Spleen (tissue), 11 donors: ENCODE data around the gene DUOX2. TPM values are rescaled to one million over a fixed set of nuclear protein-coding genes. Genes with fewer than 3 reads are reported as not detected.
A peak's percentile ranks its signal among the peaks of the same experiment; 100 is the strongest.

Source experiments
- DNase-seq: peaks from one replicate; pipeline ENCODE4 v3.0.0-alpha.2; 2020
- H3K27ac ChIP-seq, 8 donors: fragments of 200-600 bp; sonication (generic) in 7 of 8; 1 replicate in 4 of 8; 2 replicates in 4 of 8; pipeline versions ENCODE4 v1.5.0 to v1.8.0; 2016 to 2021; ENCODE audit warnings: inconsistent platforms in 4 of 8, mild to moderate bottlenecking in 4 of 8, moderate library complexity in 1 of 8
- H3K27me3 ChIP-seq, 7 donors: fragments of 200-600 bp; sonication (generic) in 6 of 7; replicated peaks in 1 of 7; 1 replicate in 4 of 7; 2 replicates in 3 of 7; pipeline versions ENCODE4 v1.5.0 to v1.8.0; 2016 to 2021; ENCODE audit warnings: inconsistent platforms in 3 of 7, mild to moderate bottlenecking in 1 of 7
- H3K36me3 ChIP-seq, 6 donors: fragments of 200-600 bp; sonication (generic) in 5 of 6; 1 replicate in 4 of 6; 2 replicates in 2 of 6; pipeline versions ENCODE4 v1.5.0 to v1.8.0; 2016 to 2021; ENCODE audit warnings: inconsistent platforms in 2 of 6
- H3K4me1 ChIP-seq, 6 donors: fragments of 200-600 bp; sonication (generic) in 5 of 6; 1 replicate in 3 of 6; 2 replicates in 3 of 6; pipeline versions ENCODE4 v1.5.0 to v1.8.0; 2016 to 2021; ENCODE audit warnings: inconsistent platforms in 3 of 6
- H3K4me3 ChIP-seq, 8 donors: fragments of 200-600 bp; sonication (generic) in 7 of 8; 1 replicate in 4 of 8; 2 replicates in 4 of 8; pipeline versions ENCODE4 v1.5.0 to v1.8.0; 2016 to 2021; ENCODE audit warnings: inconsistent platforms in 4 of 8, mild to moderate bottlenecking in 4 of 8, moderate library complexity in 2 of 8
- H3K9me3 ChIP-seq, 8 donors: fragments of 200-600 bp; sonication (generic) in 7 of 8; 1 replicate in 4 of 8; 2 replicates in 4 of 8; pipeline versions ENCODE4 v1.5.0 to v1.8.0; 2016 to 2021; ENCODE audit warnings: inconsistent platforms in 4 of 8
- POLR2A ChIP-seq, 3 donors: fragments of 450-650 bp; IDR thresholded peaks; one replicate each; pipeline ENCODE4 v1.5.1; 2017; ENCODE audit warnings: antibody characterized with exemption in 3 of 3, mild to moderate bottlenecking in 1 of 3
- POLR2AphosphoS5 ChIP-seq, 3 donors: sonication (generic); formaldehyde crosslinking; IDR thresholded peaks; one replicate each; pipeline ENCODE4 v1.5.1; 2017; ENCODE audit warnings: antibody characterized with exemption in 3 of 3
- WGBS, 5 donors: extraction: QIAGEN DNeasy Blood & Tissue Kit in 3 of 5; methylation state at CpG; one replicate each; pipeline versions ENCODE4 v1.1.5 to v1.1.7; 2013 to 2018; 5-methylcytosine and 5-hydroxymethylcytosine counted together
- intact Hi-C: fragments of 100-400 bp; cut with DNase I; formaldehyde crosslinking; loops from one replicate; pipeline ENCODE4 v1.15.0; 2023; ENCODE audit warnings: low total_unique reads
- polyA plus RNA-seq, 3 donors: library from polyadenylated mRNA; stranded (reverse); fragments of 200-250 nt; gene quantifications; one replicate each; pipeline ENCODE4 v1.2.1, GENCODE V29; 2013
- total RNA-seq, 7 donors: library from RNA; depleted of rRNA in 3 of 7; stranded (reverse); fragments of >200 nt in 3 of 7; fragmentation: NEBNext Ultra II Directional in 4 of 7; extraction: Animal tissue kit (Norgen Biotek cat#: 25700) in 4 of 7; gene quantifications; one replicate each; pipeline versions ENCODE4 v1.1.0 to v1.2.1, GENCODE V29; 2016 to 2021
- TF ChIP-seq, protein P1 (sequence below), 11 experiments: fragments of 200-600 bp in 7 of 11; fragments of 450-650 bp in 4 of 11; sonication (generic) in 4 of 11; IDR thresholded peaks in 8 of 11; conservative IDR thresholded peaks in 3 of 11; 1 replicate in 7 of 11; 2 replicates in 4 of 11; pipeline versions ENCODE4 v1.4.0 to v1.8.0; 2016 to 2021; ENCODE audit warnings: antibody characterized with exemption in 11 of 11, inconsistent platforms in 4 of 11, mild to moderate bottlenecking in 1 of 11
- donor health status: healthy with polysubstance abuse.
- donor health status: DM: no; HTN: no; CAD: no; lungs with moderate emphysema.
- donor health status: DM: no; HTN: no; CAD: no.
- donor health status: Bipolar disorder and iron deficiency.
- donor health status: healthy.
- donor health status: DM: no; HTN: no; CAD: no.
- donor health status: DM: yes; HTN: yes; CAD: no.

The DUOX2 gene
- total and polyA plus RNA-seq, 10 donors = 0.10 TPM; not detected in 9

DNA sequence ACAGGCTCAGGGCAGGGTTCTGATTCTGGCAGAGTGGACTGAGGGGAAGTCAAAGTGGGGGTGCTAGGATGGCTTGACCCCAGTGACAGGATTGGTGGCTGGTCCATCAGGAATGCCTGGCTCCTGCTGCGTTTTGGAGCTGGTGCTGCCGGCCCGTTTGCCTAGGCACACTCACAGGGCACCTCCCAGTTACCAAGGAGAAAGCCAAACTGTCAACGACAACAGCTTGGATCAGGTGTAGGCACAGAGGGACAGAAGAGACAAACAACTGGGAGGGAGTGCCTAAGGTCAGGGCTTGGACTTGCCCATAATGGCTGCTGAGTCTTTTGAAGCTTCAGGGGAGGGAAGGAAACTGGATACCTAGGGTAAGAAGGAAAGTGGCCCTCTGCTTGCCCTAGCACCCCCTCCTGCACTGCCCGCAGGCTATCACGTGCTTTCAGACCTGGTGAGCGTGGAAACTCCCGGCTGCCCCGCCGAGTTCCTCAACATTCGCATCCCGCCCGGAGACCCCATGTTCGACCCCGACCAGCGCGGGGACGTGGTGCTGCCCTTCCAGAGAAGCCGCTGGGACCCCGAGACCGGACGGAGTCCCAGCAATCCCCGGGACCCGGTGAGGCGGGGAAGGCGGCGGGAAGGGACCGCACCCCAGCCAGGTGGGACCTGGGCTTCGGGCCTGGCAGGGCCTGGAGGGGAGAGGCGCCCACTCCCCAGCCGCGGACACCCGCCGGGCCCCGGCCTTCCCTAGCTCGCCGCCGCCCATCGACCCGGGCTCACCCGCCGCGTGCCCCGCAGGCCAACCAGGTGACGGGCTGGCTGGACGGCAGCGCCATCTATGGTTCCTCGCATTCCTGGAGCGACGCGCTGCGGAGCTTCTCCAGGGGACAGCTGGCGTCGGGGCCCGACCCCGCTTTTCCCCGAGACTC is 21.0 kb upstream of the DUOX2 start:
- 7 to 30% (median 9%) methylated on average over 4 to 57 of the region's 57 CpGs for WGBS, 5 donors
- H3K4me3 ChIP-seq = peak overlapping the region in 6 of 8 donors; percentile 9 to 61 (median 19)
- TF ChIP-seq POLR2AphosphoS5 (IDR thresholded peaks at IDR 0.05) (peak in 1 of 3 donors; percentile 19), POLR2A (IDR thresholded peaks at IDR 0.05) (no peak)
- TF ChIP-seq, protein P1, sequence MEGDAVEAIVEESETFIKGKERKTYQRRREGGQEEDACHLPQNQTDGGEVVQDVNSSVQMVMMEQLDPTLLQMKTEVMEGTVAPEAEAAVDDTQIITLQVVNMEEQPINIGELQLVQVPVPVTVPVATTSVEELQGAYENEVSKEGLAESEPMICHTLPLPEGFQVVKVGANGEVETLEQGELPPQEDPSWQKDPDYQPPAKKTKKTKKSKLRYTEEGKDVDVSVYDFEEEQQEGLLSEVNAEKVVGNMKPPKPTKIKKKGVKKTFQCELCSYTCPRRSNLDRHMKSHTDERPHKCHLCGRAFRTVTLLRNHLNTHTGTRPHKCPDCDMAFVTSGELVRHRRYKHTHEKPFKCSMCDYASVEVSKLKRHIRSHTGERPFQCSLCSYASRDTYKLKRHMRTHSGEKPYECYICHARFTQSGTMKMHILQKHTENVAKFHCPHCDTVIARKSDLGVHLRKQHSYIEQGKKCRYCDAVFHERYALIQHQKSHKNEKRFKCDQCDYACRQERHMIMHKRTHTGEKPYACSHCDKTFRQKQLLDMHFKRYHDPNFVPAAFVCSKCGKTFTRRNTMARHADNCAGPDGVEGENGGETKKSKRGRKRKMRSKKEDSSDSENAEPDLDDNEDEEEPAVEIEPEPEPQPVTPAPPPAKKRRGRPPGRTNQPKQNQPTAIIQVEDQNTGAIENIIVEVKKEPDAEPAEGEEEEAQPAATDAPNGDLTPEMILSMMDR (IDR thresholded peaks at IDR 0.05 in 8 of 11, conservative IDR thresholded peaks at IDR 0.05 in 3 of 11) = peak in 1 of 11 experiments; percentile 19
- H3K4me1 ChIP-seq = peaks cover 1 to 20% (median 9%) of the 10 kb centered on the region in 6 donors
- H3K9me3 ChIP-seq = no peaks in the 10 kb centered on the region
- no peaks in the 10 kb centered on the region for H3K36me3 ChIP-seq
- no peak for DNase-seq
- intact Hi-C loops = no loop called here
- peaks cover 0 to 74% (median 32%) of the 10 kb centered on the region in 7 donors for H3K27me3 ChIP-seq
- H3K27ac ChIP-seq = no peak overlapping the region

DNA sequence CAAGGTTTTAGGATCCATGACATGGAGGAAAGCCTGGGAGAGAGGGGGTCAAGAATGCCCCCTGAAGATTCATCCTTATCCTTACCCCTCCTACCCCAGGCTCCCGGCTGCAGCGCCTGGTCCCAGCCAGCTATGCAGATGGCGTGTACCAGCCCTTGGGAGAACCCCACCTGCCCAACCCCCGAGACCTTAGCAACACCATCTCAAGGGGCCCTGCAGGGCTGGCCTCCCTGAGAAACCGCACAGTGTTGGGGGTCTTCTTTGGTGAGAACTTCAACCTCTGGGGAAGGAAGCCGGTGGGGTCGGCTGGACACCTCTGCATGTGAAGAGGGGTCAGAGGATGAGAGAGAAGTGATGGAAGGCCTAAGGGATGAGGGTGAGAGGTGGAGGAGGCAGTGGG is 20.1 kb upstream of the DUOX2 start:
- intact Hi-C loops = no loop called here
- no peak for DNase-seq
- 83 to 93% (median 91%) methylated on average over 7 of the region's 7 CpGs for WGBS, 5 donors
- Histone ChIP-seq H3K27me3 (peaks cover 0 to 81% (median 41%) of the 10 kb centered on the region in 7 donors), H3K4me3 (no peak overlapping the region), H3K36me3 (no peaks in the 10 kb centered on the region), H3K9me3 (no peaks in the 10 kb centered on the region), H3K27ac (no peak overlapping the region), H3K4me1 (peaks cover 6 to 29% (median 17%) of the 10 kb centered on the region in 6 donors)
- TF ChIP-seq, protein P1 (IDR thresholded peaks at IDR 0.05 in 8 of 11, conservative IDR thresholded peaks at IDR 0.05 in 3 of 11) = no peak
- no peak for TF ChIP-seq POLR2AphosphoS5 (IDR thresholded peaks at IDR 0.05)
- TF ChIP-seq POLR2A (IDR thresholded peaks at IDR 0.05) = no peak

DNA sequence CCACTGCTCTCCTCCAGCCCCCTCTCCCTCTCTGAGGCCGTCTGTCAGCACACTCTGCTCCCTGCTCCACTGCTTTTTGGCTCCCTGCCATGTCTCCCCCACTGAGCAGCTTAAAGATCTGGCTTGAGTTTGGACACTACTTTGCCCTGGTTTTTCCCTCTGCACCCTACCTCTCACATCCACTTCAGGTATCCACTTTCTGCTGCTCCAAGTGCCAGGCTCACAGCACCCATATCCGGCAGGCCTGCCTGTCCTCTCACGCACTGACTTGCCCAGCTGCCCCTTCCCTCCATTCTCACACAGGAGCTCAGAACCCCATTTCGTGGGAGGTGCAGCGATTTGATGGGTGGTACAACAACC is 19.6 kb upstream of the DUOX2 start:
- Histone ChIP-seq H3K4me3 (no peak overlapping the region), H3K27ac (no peak overlapping the region), H3K36me3 (no peaks in the 10 kb centered on the region), H3K4me1 (peaks cover 6 to 34% (median 20%) of the 10 kb centered on the region in 6 donors), H3K27me3 (peaks cover 2 to 83% (median 46%) of the 10 kb centered on the region in 7 donors), H3K9me3 (no peaks in the 10 kb centered on the region)
- intact Hi-C loops = no loop called here
- TF ChIP-seq, protein P1 (IDR thresholded peaks at IDR 0.05 in 8 of 11, conservative IDR thresholded peaks at IDR 0.05 in 3 of 11) = no peak
- TF ChIP-seq POLR2A (IDR thresholded peaks at IDR 0.05) = no peak
- no peak for TF ChIP-seq POLR2AphosphoS5 (IDR thresholded peaks at IDR 0.05)
- DNase-seq = no peak
- 61 to 80% (median 76%) methylated on average over 5 of the region's 5 CpGs for WGBS, 5 donors

DNA sequence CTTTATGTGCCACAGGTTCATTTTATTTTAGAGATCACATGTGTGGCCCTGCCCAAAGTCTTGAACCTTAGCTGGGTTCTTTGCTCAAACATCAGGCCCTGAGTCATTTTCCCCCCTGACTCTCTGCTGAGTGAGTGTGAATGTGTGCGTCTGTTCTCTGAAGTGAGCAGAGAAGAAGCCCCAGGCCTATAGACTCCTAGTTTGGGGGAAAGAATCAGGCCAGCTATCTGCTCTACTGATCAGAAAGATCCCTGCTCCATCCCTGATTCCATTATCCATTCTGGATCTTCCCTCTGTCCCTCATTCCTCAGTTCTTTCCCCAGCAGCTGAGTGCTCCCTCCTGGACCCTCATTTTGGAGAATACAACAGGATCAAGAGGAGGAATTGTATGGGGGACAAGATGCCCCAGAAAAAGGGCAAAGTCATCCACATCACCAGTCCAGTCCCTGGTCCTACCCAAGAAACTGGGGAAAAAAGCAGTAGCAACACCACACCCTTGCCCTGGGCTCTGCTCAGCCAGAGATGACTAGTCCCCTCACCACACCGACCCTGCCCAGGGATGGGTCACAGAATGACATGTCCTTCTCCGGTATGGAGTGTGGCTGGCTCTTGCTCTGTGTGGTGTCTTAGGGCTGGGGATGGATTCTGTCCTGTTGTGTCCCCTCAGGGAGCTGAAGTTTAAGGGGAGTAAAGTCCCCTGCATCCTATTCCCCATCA is 19.0 kb upstream of the DUOX2 start:
- Histone ChIP-seq H3K9me3 (no peaks in the 10 kb centered on the region), H3K4me1 (peaks cover 6 to 34% (median 20%) of the 10 kb centered on the region in 6 donors), H3K27ac (no peak overlapping the region), H3K36me3 (no peaks in the 10 kb centered on the region), H3K27me3 (peaks cover 2 to 89% (median 51%) of the 10 kb centered on the region in 7 donors), H3K4me3 (no peak overlapping the region)
- no peak for DNase-seq
- intact Hi-C loops = no loop called here
- WGBS, 5 donors = 69 to 84% (median 76%) methylated on average over 3 of the region's 3 CpGs
- TF ChIP-seq POLR2A (IDR thresholded peaks at IDR 0.05) (no peak), POLR2AphosphoS5 (IDR thresholded peaks at IDR 0.05) (no peak)
- TF ChIP-seq, protein P1 (IDR thresholded peaks at IDR 0.05 in 8 of 11, conservative IDR thresholded peaks at IDR 0.05 in 3 of 11) = no peak
